Measurements from ENCODE around the gene KDM2A. TPM values are rescaled to one million over a fixed set of nuclear protein-coding genes. Genes with fewer than 3 reads are reported as not detected.

KDM2A gene
- total RNA-seq, 1 experiment from 2014 or later: 65.3 TPM

GRCh38 chr11:67261946-67262681 lies 143.1 kb downstream of the KDM2A start:
- no peaks in the 10 kb centered on the region for H3K9me2 ChIP-seq (replicated peaks; ENCODE audit: low read length)
- no peak for TF ChIP-seq EZH2 (IDR thresholded peaks at IDR 0.05; ENCODE audit: low read length, unreplicated experiment)
- 0 out of 2 replicates have a peak, but pooled peaks have one; percentile 7 for TF ChIP-seq CTCF (conservative IDR thresholded peaks at IDR 0.05; ENCODE audit: low read depth, low read length)
- TF ChIP-seq EZH2phosphoT487 (IDR thresholded peaks at IDR 0.05; ENCODE audit: borderline replicate concordance, low read length): no peak
- no peak overlapping the region; the same call in 1 of the 2 replicates for H3K4me3 ChIP-seq (ENCODE audit: low read length)
- POLR2A ChIA-PET (ENCODE audit: unreplicated experiment): no interaction called here
- 0 out of 2 replicates have a peak, but pooled peaks cover under 1% of the 10 kb centered on the region for H3K36me3 ChIP-seq (ENCODE audit: low read depth, low read length)
- peaks cover 11% of the 10 kb centered on the region for H3F3A ChIP-seq (ENCODE audit: low read length, unreplicated experiment)
- H3K27me3 ChIP-seq (ENCODE audit: low read length): no peaks in the 10 kb centered on the region
- peaks cover 21% of the 10 kb centered on the region for H3K4me1 ChIP-seq (ENCODE audit: insufficient read depth, low read length)
- peak overlapping the region; percentile 89 for H3K4me2 ChIP-seq (ENCODE audit: low read length)
- ATAC-seq (no peak), DNase-seq (no peak)
- H3K79me2 ChIP-seq (ENCODE audit: low read length): peaks cover 6% of the 10 kb centered on the region
- CTCF ChIA-PET: interaction anchor here (0.6 to 2.7 kb wide), 5 partner anchors 22 to 1332 kb away, joined by 3 to 25 read pairs (median 4); partner anchors contain the start of gene KDM2A
- H3K9ac ChIP-seq (ENCODE audit: low read length): no peak overlapping the region
- intact Hi-C loops (cut with micrococcal nuclease): loop anchor here (5.0 kb wide), 1 partner anchor 110 kb away; the partner anchor contains the start of gene CLCF1
- no peak overlapping the region for H3K27ac ChIP-seq (ENCODE audit: low read length)
- no TSS peak for BruUV-seq (replicated peaks)
- no peaks in the 10 kb centered on the region for H3K9me3 ChIP-seq (ENCODE audit: low read length)
- peak overlapping the region; percentile 86; the same call in 1 of the 2 replicates for H2AFZ ChIP-seq (ENCODE audit: low read length)
- H4K20me1 ChIP-seq (ENCODE audit: low read length): no peaks in the 10 kb centered on the region

- H3K27me3 ChIP-seq (ENCODE audit: low read length): no peaks in the 10 kb centered on the region
- CTCF ChIA-PET: interaction anchor here (0.5 to 2.7 kb wide), 7 partner anchors 21 to 135 kb away, joined by 3 to 25 read pairs (median 4); no protein-coding TSS in a partner anchor
- peaks cover 4% of the 10 kb centered on the region for H3F3A ChIP-seq (ENCODE audit: low read length, unreplicated experiment)
- DNase-seq (peak; percentile 92), ATAC-seq (peak; percentile 60)
- no peaks in the 10 kb centered on the region for H3K9me3 ChIP-seq (ENCODE audit: low read length)
- peaks cover 4% of the 10 kb centered on the region; the same call in 1 of the 2 replicates for H4K20me1 ChIP-seq (ENCODE audit: low read length)
- no peak overlapping the region for H3K9ac ChIP-seq (ENCODE audit: low read length)
- POLR2A ChIA-PET (ENCODE audit: unreplicated experiment): interaction anchor here (0.6 kb wide), 2 partner anchors 54 to 91 kb away, joined by 3 to 5 read pairs; partner anchors contain the start of gene POLD4
- H3K36me3 ChIP-seq (ENCODE audit: low read depth, low read length): no peaks in the 10 kb centered on the region
- H3K4me1 ChIP-seq (ENCODE audit: insufficient read depth, low read length): peaks cover 29% of the 10 kb centered on the region
- H3K4me3 ChIP-seq (ENCODE audit: low read length): no peak overlapping the region
- H3K4me2 ChIP-seq (ENCODE audit: low read length): peak overlapping the region; percentile 38
- H3K79me2 ChIP-seq (ENCODE audit: low read length): peaks cover 15% of the 10 kb centered on the region
- BruUV-seq (replicated peaks): no TSS peak
- peak overlapping the region; percentile 27 for H2AFZ ChIP-seq (ENCODE audit: low read length)
- peak overlapping the region; percentile 33 for H3K27ac ChIP-seq (ENCODE audit: low read length)
- TF ChIP-seq EZH2phosphoT487 (IDR thresholded peaks at IDR 0.05; ENCODE audit: borderline replicate concordance, low read length): no peak
- TF ChIP-seq EZH2 (IDR thresholded peaks at IDR 0.05; ENCODE audit: low read length, unreplicated experiment): no peak
- peak; percentile 95 for TF ChIP-seq CTCF (conservative IDR thresholded peaks at IDR 0.05; ENCODE audit: low read depth, low read length)
- H3K9me2 ChIP-seq (replicated peaks; ENCODE audit: low read length): no peaks in the 10 kb centered on the region
- intact Hi-C loops (cut with micrococcal nuclease): loop anchor here (1.0 to 5.0 kb wide), 2 partner anchors 54 to 109 kb away; partner anchors contain the start of gene CLCF1
Observed at GRCh38 chr11:67262731-67263675, 143.9 kb downstream of the KDM2A start.
